Hematopoietic multipotent progenitor cell treated with erythropoietin and hydrocortisone succinate and interleukin-3 and kit ligand, for 8 days (in vitro differentiated cells): Measurements from ENCODE around the gene VPS4A.
A peak's percentile ranks its signal among the peaks of the same experiment; 100 is the strongest.

Experiments used
- DNase-seq: peaks from one replicate; pipeline ENCODE4 v3.0.0-alpha.2; 2015

VPS4A gene

GRCh38 chr16:69307856-69308255 lies 3.3 kb upstream of the VPS4A start:
- no peak for DNase-seq

- DNase-seq = no peak
These were observed 1.8 kb upstream of the VPS4A start for GRCh38 chr16:69309316-69309715.

- DNase-seq = peak; percentile 29
These were observed 610 bp downstream of the VPS4A start for GRCh38 chr16:69311533-69312387.

- DNase-seq = no peak
These were observed 2.3 kb downstream of the VPS4A start for GRCh38 chr16:69313469-69313868.

- DNase-seq = no peak
These were observed 3.4 kb downstream of the VPS4A start for GRCh38 chr16:69314534-69314933.

- DNase-seq = no peak
These were observed 4.5 kb downstream of the VPS4A start for GRCh38 chr16:69315486-69316311.

- no peak for DNase-seq
These were observed 5.5 kb downstream of the VPS4A start for GRCh38 chr16:69316595-69317034.

- no peak for DNase-seq
These were observed 7.2 kb downstream of the VPS4A start for GRCh38 chr16:69318177-69318910.

GRCh38 chr16:69318911-69319289 lies 7.8 kb downstream of the VPS4A start:
- DNase-seq = no peak

GRCh38 chr16:69319381-69319780 lies 8.2 kb downstream of the VPS4A start:
- DNase-seq = no peak

GRCh38 chr16:69319826-69320739 lies 8.9 kb downstream of the VPS4A start:
- DNase-seq = no peak

GRCh38 chr16:69320740-69321073 lies 9.6 kb downstream of the VPS4A start:
- no peak for DNase-seq

GRCh38 chr16:69321080-69321479 lies 9.9 kb downstream of the VPS4A start:
- DNase-seq = no peak

- no peak for DNase-seq
These were observed 11.2 kb downstream of the VPS4A start for GRCh38 chr16:69322343-69322742.

GRCh38 chr16:69323415-69323814 lies 12.3 kb downstream of the VPS4A start:
- DNase-seq = no peak

- no peak for DNase-seq
These were observed 12.9 kb downstream of the VPS4A start for GRCh38 chr16:69324013-69324531.

GRCh38 chr16:69324585-69325253 lies 13.6 kb downstream of the VPS4A start:
- DNase-seq = no peak

- no peak for DNase-seq
These were observed 14.6 kb downstream of the VPS4A start for GRCh38 chr16:69325784-69326171.

- no peak for DNase-seq
These were observed 15.2 kb downstream of the VPS4A start for GRCh38 chr16:69326172-69326873.

GRCh38 chr16:69327585-69328310 lies 16.6 kb downstream of the VPS4A start:
- DNase-seq = no peak
